ENCODE results near the gene CMKLR1.

The CMKLR1 gene

DNA sequence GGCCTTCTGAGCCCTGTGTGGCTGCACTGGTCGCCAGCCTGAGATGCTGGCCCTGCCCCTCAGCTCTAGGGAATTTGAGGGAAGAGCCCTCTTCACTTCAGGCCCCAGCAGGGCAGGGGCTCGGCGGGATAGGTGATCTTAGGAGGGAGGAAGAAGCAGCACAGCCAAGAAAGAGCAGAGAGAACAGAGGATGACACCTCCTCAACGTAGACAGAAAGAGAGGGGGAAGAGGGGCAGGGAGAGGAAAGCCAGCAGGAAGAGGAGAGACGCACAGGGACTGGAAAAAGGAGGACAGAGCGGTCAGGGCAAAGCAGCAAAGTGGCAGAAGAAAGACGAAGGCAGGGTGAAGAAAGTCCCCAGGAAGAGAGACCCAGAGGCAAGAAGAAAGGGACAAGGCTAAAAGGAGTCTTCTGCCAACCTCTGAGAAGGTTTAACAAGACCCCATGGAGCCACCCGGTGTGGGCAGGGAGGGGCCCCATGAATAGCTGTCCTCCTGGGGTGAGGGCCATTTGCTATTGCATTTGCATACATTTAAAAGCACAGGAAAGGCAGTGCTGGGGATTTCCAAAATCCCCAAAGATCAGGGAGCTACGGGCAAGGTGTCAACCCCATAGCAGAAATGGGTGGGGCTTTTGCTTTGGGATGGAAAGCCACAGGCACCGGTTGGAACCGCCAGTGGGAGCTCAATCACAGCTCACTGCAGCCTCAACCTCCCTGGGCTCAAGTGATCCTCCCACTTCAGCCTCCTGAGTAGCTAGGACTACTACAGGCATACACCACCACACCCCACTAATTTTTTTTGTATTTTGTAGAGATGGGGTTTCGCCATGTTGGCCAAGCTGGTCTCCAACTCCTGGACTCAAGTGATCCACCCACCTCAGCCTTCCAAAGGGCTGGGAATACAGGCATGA, 22.7 kb downstream of the CMKLR1 start:
- peaks cover 0 to 3% of the 10 kb centered on the region in 2 donors for H3K27me3 ChIP-seq (ENCODE audit: control insufficient read depth in 1 of 2, insufficient read depth in 2 of 2, low read length in 2 of 2)
- no peak overlapping the region for H3K4me3 ChIP-seq (ENCODE audit: low read depth in 1 of 2, low read length in 2 of 2)
- no peak overlapping the region for H3K9ac ChIP-seq (ENCODE audit: low read depth in 1 of 2, low read length in 2 of 2)
- H3K9me3 ChIP-seq (ENCODE audit: control insufficient read depth in 1 of 2, low read length in 2 of 2) = no peaks in the 10 kb centered on the region
- H3K4me1 ChIP-seq (ENCODE audit: control insufficient read depth in 1 of 2, insufficient read depth in 2 of 2, low read length in 2 of 2) = peaks cover 5 to 19% of the 10 kb centered on the region in 2 donors
- no peaks in the 10 kb centered on the region for H3K36me3 ChIP-seq (ENCODE audit: control insufficient read depth in 1 of 2, insufficient read depth in 2 of 2, low read length in 2 of 2)
- no peak overlapping the region for H3K27ac ChIP-seq (ENCODE audit: low read depth, low read length)

- H3K27ac ChIP-seq (ENCODE audit: low read depth, low read length) = no peak overlapping the region
These were observed 23.5 kb downstream of the CMKLR1 start for GRCh38 chr12:108315486-108316105.

DNA sequence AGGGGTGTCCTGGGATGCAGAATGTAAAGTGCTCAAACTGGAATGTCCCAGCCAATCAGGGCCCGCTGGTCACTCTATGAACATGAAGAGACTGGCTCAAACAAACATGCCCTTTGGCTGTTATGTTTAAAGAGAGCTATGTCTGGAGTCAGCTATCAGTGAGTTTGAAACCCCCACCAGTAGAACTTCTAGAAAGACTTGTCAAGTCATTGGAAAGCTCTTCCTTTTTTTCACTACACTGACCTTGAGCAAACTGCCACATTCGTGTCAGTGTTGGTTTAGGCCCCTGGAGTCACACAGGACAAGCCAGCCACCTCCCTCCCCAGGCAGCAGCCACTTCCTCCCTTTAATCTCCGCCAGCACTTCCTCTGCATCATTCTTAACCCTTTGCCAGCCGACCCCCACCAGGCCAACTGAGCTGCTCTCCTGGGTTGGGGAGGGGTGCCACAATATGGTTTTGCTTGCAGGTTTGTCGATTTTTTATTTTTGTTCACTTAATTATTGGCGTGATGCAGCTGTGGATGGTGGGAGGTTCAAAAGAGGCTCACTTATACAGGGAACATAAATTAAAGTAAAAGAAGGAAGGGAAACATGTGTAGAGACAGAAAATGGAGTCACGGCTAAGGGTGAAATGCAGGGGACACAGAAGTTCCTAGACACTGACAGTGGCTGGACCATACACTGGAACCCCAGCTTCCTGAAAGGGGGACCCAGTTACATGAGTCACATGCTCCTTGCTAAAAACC, 25.3 kb downstream of the CMKLR1 start:
- no peak overlapping the region for H3K9ac ChIP-seq (ENCODE audit: low read depth in 1 of 2, low read length in 2 of 2)
- H3K4me3 ChIP-seq (ENCODE audit: low read depth in 1 of 2, low read length in 2 of 2) = no peak overlapping the region
- no peaks in the 10 kb centered on the region for H3K27me3 ChIP-seq (ENCODE audit: control insufficient read depth in 1 of 2, insufficient read depth in 2 of 2, low read length in 2 of 2)
- H3K9me3 ChIP-seq (ENCODE audit: control insufficient read depth in 1 of 2, low read length in 2 of 2) = no peaks in the 10 kb centered on the region
- no peaks in the 10 kb centered on the region for H3K36me3 ChIP-seq (ENCODE audit: control insufficient read depth in 1 of 2, insufficient read depth in 2 of 2, low read length in 2 of 2)
- peaks cover 5 to 19% of the 10 kb centered on the region in 2 donors for H3K4me1 ChIP-seq (ENCODE audit: control insufficient read depth in 1 of 2, insufficient read depth in 2 of 2, low read length in 2 of 2)
- H3K27ac ChIP-seq (ENCODE audit: low read depth, low read length) = peak overlapping the region; percentile 11

More at GRCh38 chr12:108315486-108316105, 23.5 kb downstream of the CMKLR1 start:
- H3K4me1 ChIP-seq (ENCODE audit: control insufficient read depth in 1 of 2, insufficient read depth in 2 of 2, low read length in 2 of 2) = peaks cover 5 to 19% of the 10 kb centered on the region in 2 donors
- H3K9me3 ChIP-seq (ENCODE audit: control insufficient read depth in 1 of 2, low read length in 2 of 2) = no peaks in the 10 kb centered on the region
- no peaks in the 10 kb centered on the region for H3K36me3 ChIP-seq (ENCODE audit: control insufficient read depth in 1 of 2, insufficient read depth in 2 of 2, low read length in 2 of 2)
- H3K4me3 ChIP-seq (ENCODE audit: low read depth in 1 of 2, low read length in 2 of 2) = no peak overlapping the region
- H3K9ac ChIP-seq (ENCODE audit: low read depth in 1 of 2, low read length in 2 of 2) = no peak overlapping the region
- H3K27me3 ChIP-seq (ENCODE audit: control insufficient read depth in 1 of 2, insufficient read depth in 2 of 2, low read length in 2 of 2) = peaks cover 0 to 3% of the 10 kb centered on the region in 2 donors

DNA sequence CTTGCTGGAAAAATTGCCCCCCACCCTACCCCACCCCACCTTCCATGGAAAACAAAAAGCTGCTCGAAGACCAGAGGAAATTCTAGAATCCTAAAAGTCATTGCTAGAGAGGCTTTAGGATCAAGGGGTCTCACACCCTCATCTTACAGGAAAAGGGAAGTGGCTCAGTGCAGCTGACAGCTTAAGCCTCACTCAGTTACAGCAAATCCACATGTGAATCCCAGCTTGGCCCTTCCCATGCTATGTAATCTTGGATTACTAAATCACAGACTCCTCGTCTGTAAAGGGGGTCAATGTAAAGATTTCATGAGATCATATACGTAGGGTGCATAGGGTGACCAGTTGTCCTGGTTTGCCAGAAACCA, 25.9 kb downstream of the CMKLR1 start:
- Histone ChIP-seq H3K27me3 (ENCODE audit: control insufficient read depth in 1 of 2, insufficient read depth in 2 of 2, low read length in 2 of 2) (no peaks in the 10 kb centered on the region), H3K9me3 (ENCODE audit: control insufficient read depth in 1 of 2, low read length in 2 of 2) (no peaks in the 10 kb centered on the region), H3K36me3 (ENCODE audit: control insufficient read depth in 1 of 2, insufficient read depth in 2 of 2, low read length in 2 of 2) (no peaks in the 10 kb centered on the region), H3K4me3 (ENCODE audit: low read depth in 1 of 2, low read length in 2 of 2) (no peak overlapping the region), H3K27ac (ENCODE audit: low read depth, low read length) (no peak overlapping the region), H3K9ac (ENCODE audit: low read depth in 1 of 2, low read length in 2 of 2) (no peak overlapping the region), H3K4me1 (ENCODE audit: control insufficient read depth in 1 of 2, insufficient read depth in 2 of 2, low read length in 2 of 2) (peaks cover 5 to 19% of the 10 kb centered on the region in 2 donors)

GRCh38 chr12:108312693-108313189, 26.4 kb downstream of the CMKLR1 start:
- Histone ChIP-seq H3K4me3 (ENCODE audit: low read depth in 1 of 2, low read length in 2 of 2) (no peak overlapping the region), H3K9me3 (ENCODE audit: control insufficient read depth in 1 of 2, low read length in 2 of 2) (no peaks in the 10 kb centered on the region), H3K27ac (ENCODE audit: low read depth, low read length) (no peak overlapping the region), H3K4me1 (ENCODE audit: control insufficient read depth in 1 of 2, insufficient read depth in 2 of 2, low read length in 2 of 2) (peaks cover 5 to 19% of the 10 kb centered on the region in 2 donors), H3K9ac (ENCODE audit: low read depth in 1 of 2, low read length in 2 of 2) (no peak overlapping the region), H3K27me3 (ENCODE audit: control insufficient read depth in 1 of 2, insufficient read depth in 2 of 2, low read length in 2 of 2) (no peaks in the 10 kb centered on the region), H3K36me3 (ENCODE audit: control insufficient read depth in 1 of 2, insufficient read depth in 2 of 2, low read length in 2 of 2) (no peaks in the 10 kb centered on the region)

- no peak overlapping the region for H3K27ac ChIP-seq (ENCODE audit: low read depth, low read length)
- no peaks in the 10 kb centered on the region for H3K9me3 ChIP-seq (ENCODE audit: control insufficient read depth in 1 of 2, low read length in 2 of 2)
- no peak overlapping the region for H3K9ac ChIP-seq (ENCODE audit: low read depth in 1 of 2, low read length in 2 of 2)
- H3K27me3 ChIP-seq (ENCODE audit: control insufficient read depth in 1 of 2, insufficient read depth in 2 of 2, low read length in 2 of 2) = no peaks in the 10 kb centered on the region
- H3K36me3 ChIP-seq (ENCODE audit: control insufficient read depth in 1 of 2, insufficient read depth in 2 of 2, low read length in 2 of 2) = no peaks in the 10 kb centered on the region
- no peak overlapping the region for H3K4me3 ChIP-seq (ENCODE audit: low read depth in 1 of 2, low read length in 2 of 2)
- peaks cover 8 to 19% of the 10 kb centered on the region in 2 donors for H3K4me1 ChIP-seq (ENCODE audit: control insufficient read depth in 1 of 2, insufficient read depth in 2 of 2, low read length in 2 of 2)
These were observed 26.9 kb downstream of the CMKLR1 start for GRCh38 chr12:108312073-108312659.

GRCh38 chr12:108311605-108312004, 27.5 kb downstream of the CMKLR1 start:
- H3K27ac ChIP-seq (ENCODE audit: low read depth, low read length) = no peak overlapping the region
- H3K4me3 ChIP-seq (ENCODE audit: low read depth in 1 of 2, low read length in 2 of 2) = no peak overlapping the region
- H3K27me3 ChIP-seq (ENCODE audit: control insufficient read depth in 1 of 2, insufficient read depth in 2 of 2, low read length in 2 of 2) = no peaks in the 10 kb centered on the region
- peaks cover 12 to 19% of the 10 kb centered on the region in 2 donors for H3K4me1 ChIP-seq (ENCODE audit: control insufficient read depth in 1 of 2, insufficient read depth in 2 of 2, low read length in 2 of 2)
- no peaks in the 10 kb centered on the region for H3K36me3 ChIP-seq (ENCODE audit: control insufficient read depth in 1 of 2, insufficient read depth in 2 of 2, low read length in 2 of 2)
- no peak overlapping the region for H3K9ac ChIP-seq (ENCODE audit: low read depth in 1 of 2, low read length in 2 of 2)
- no peaks in the 10 kb centered on the region for H3K9me3 ChIP-seq (ENCODE audit: control insufficient read depth in 1 of 2, low read length in 2 of 2)

DNA sequence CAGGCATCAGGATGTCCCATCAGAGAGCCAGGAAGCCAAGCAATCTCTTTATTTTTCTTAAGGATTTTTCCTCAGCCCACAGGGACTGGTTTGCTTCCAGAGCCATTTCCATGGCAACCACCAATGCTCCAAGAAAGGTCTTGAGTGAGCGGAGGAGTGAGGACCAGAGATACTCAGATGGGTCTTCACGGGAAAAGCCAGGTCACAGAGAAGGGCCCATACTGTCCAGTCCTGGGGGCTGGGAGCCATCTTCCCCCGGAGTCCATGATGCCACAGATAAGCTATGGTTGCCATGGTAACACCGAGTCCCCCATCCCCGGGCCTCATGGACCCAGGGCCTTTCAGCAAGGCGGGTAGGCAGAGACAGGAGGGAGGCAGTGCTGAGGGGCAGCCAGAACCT, 28.6 kb downstream of the CMKLR1 start:
- Histone ChIP-seq H3K4me1 (ENCODE audit: control insufficient read depth in 1 of 2, insufficient read depth in 2 of 2, low read length in 2 of 2) (peaks cover 22 to 29% of the 10 kb centered on the region in 2 donors), H3K9ac (ENCODE audit: low read depth in 1 of 2, low read length in 2 of 2) (no peak overlapping the region), H3K27ac (ENCODE audit: low read depth, low read length) (no peak overlapping the region), H3K4me3 (ENCODE audit: low read depth in 1 of 2, low read length in 2 of 2) (no peak overlapping the region), H3K27me3 (ENCODE audit: control insufficient read depth in 1 of 2, insufficient read depth in 2 of 2, low read length in 2 of 2) (no peaks in the 10 kb centered on the region), H3K36me3 (ENCODE audit: control insufficient read depth in 1 of 2, insufficient read depth in 2 of 2, low read length in 2 of 2) (no peaks in the 10 kb centered on the region), H3K9me3 (ENCODE audit: control insufficient read depth in 1 of 2, low read length in 2 of 2) (no peaks in the 10 kb centered on the region)

DNA sequence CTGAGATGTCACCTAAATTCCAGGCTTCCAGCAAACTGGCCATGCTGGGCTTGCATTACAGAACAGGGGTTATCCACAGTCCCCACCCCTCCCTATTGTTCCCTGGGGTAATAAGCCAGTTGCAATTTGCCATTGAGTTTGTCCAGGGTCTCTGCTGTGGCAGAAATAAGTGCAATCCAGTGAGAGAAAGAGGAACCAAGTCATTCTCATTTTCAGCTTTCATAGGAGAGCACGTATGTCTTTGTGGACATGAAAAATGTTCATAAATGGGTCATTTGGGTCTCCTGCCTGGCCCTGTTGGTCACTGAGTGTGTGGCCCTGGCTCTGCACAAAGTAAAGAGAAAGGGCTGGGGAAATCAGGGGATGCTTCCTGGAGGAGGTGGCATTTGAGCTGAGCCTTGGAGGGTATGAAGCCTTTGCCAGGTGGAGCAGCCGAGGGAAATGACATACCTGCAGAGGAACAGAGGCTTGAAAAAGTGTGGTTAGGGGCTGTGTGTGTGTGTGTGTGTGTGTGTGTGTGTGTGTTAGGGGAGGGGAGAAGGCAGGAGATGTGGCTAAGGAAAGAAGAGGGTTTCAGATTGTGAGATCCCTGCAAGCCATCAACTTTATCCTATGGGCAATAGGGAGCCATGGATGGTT, 29.3 kb downstream of the CMKLR1 start:
- no peaks in the 10 kb centered on the region for H3K9me3 ChIP-seq (ENCODE audit: control insufficient read depth in 1 of 2, low read length in 2 of 2)
- no peak overlapping the region for H3K27ac ChIP-seq (ENCODE audit: low read depth, low read length)
- H3K27me3 ChIP-seq (ENCODE audit: control insufficient read depth in 1 of 2, insufficient read depth in 2 of 2, low read length in 2 of 2) = no peaks in the 10 kb centered on the region
- H3K4me1 ChIP-seq (ENCODE audit: control insufficient read depth in 1 of 2, insufficient read depth in 2 of 2, low read length in 2 of 2) = peaks cover 28 to 29% of the 10 kb centered on the region in 2 donors
- no peak overlapping the region for H3K9ac ChIP-seq (ENCODE audit: low read depth in 1 of 2, low read length in 2 of 2)
- H3K4me3 ChIP-seq (ENCODE audit: low read depth in 1 of 2, low read length in 2 of 2) = no peak overlapping the region
- no peaks in the 10 kb centered on the region for H3K36me3 ChIP-seq (ENCODE audit: control insufficient read depth in 1 of 2, insufficient read depth in 2 of 2, low read length in 2 of 2)

Data from duodenal mucosa (tissue), 2 donors.